Brain microvascular endothelial cell (primary cell): ENCODE measurements around the gene RWDD3.

ENCODE experiments used
- DNase-seq: peaks from one replicate; pipeline ENCODE4 v3.0.0-alpha.2; 2020
- H3K27ac ChIP-seq: fragments of 250-450 bp; sonication (Bioruptor Pico); 2 replicates; pipeline ENCODE4 v1.5.1; 2020; ENCODE audit warnings: mild to moderate bottlenecking, moderate library complexity
- H3K27me3 ChIP-seq: fragments of 250-450 bp; sonication (Bioruptor Pico); replicated peaks from 2 replicates; pipeline ENCODE4 v1.5.1; 2020; ENCODE audit warnings: mild to moderate bottlenecking
- H3K36me3 ChIP-seq: fragments of 250-450 bp; sonication (Bioruptor Pico); replicated peaks from 2 replicates; pipeline ENCODE4 v1.5.1; 2020; ENCODE audit warnings: mild to moderate bottlenecking
- H3K4me3 ChIP-seq: 2 replicates; pipeline ENCODE4 v1.5.1; 2011; ENCODE audit warnings: low read depth, mild to moderate bottlenecking, control low read depth, low read length, moderate library complexity
- CTCF ChIP-seq: IDR thresholded peaks from 2 replicates; pipeline ENCODE4 v1.5.1; 2011; ENCODE audit warnings: low read depth, mild to moderate bottlenecking, moderate library complexity, low read length, control low read depth, inconsistent platforms; ENCODE audit errors: missing control alignments
- in situ Hi-C: cut with HindIII; loops from 2 replicates; pipeline ENCODE4 v1.10.0; 2017; ENCODE audit warnings: low sequenced_read_pairs, low pct_ligation_motif_present

The RWDD3 gene

GRCh38 chr1:95223110-95223509 lies 10.9 kb upstream of the RWDD3 start:
- in situ Hi-C loops, result no loop called here
- no peaks in the 10 kb centered on the region for H3K27me3 ChIP-seq
- no peak for TF ChIP-seq CTCF
- H3K4me3 ChIP-seq, result no peak overlapping the region
- H3K36me3 ChIP-seq, result no peaks in the 10 kb centered on the region
- peak; percentile 17 for DNase-seq
- H3K27ac ChIP-seq, result no peak overlapping the region

- Histone ChIP-seq H3K27me3 (no peaks in the 10 kb centered on the region), H3K27ac (no peak overlapping the region), H3K4me3 (no peak overlapping the region), H3K36me3 (no peaks in the 10 kb centered on the region)
- DNase-seq, result no peak
- in situ Hi-C loops, result loop anchor here (25.0 kb wide), 1 partner anchor 140 kb away; no protein-coding TSS in a partner anchor
- no peak for TF ChIP-seq CTCF
Measured at GRCh38 chr1:95226781-95227660, 7.0 kb upstream of the RWDD3 start.

- Histone ChIP-seq H3K4me3 (no peak overlapping the region), H3K27ac (no peak overlapping the region), H3K27me3 (no peaks in the 10 kb centered on the region), H3K36me3 (no peaks in the 10 kb centered on the region)
- no peak for DNase-seq
- TF ChIP-seq CTCF, result no peak
- in situ Hi-C loops, result loop anchor here (25.0 kb wide), 1 partner anchor 142 kb away; no protein-coding TSS in a partner anchor
Measured at GRCh38 chr1:95229037-95229436, 5.0 kb upstream of the RWDD3 start.

- no peak for TF ChIP-seq CTCF
- no peak overlapping the region for H3K4me3 ChIP-seq
- H3K36me3 ChIP-seq, result no peaks in the 10 kb centered on the region
- no peaks in the 10 kb centered on the region for H3K27me3 ChIP-seq
- DNase-seq, result no peak
- H3K27ac ChIP-seq, result no peak overlapping the region
- in situ Hi-C loops, result loop anchor here (25.0 kb wide), 1 partner anchor 142 kb away; no protein-coding TSS in a partner anchor
Measured at GRCh38 chr1:95229706-95230105, 4.3 kb upstream of the RWDD3 start.

- TF ChIP-seq CTCF, result no peak
- H3K27ac ChIP-seq, result no peak overlapping the region
- in situ Hi-C loops, result loop anchor here (25.0 kb wide), 1 partner anchor 143 kb away; no protein-coding TSS in a partner anchor
- H3K36me3 ChIP-seq, result no peaks in the 10 kb centered on the region
- DNase-seq, result no peak
- H3K27me3 ChIP-seq, result no peaks in the 10 kb centered on the region
- no peak overlapping the region for H3K4me3 ChIP-seq
Measured at GRCh38 chr1:95230256-95230655, 3.8 kb upstream of the RWDD3 start.

GRCh38 chr1:95230768-95231191 lies 3.2 kb upstream of the RWDD3 start:
- H3K27ac ChIP-seq, result no peak overlapping the region
- no peak overlapping the region for H3K4me3 ChIP-seq
- in situ Hi-C loops, result loop anchor here (25.0 kb wide), 1 partner anchor 143 kb away; no protein-coding TSS in a partner anchor
- TF ChIP-seq CTCF, result no peak
- H3K36me3 ChIP-seq, result no peaks in the 10 kb centered on the region
- no peak for DNase-seq
- no peaks in the 10 kb centered on the region for H3K27me3 ChIP-seq
